Smooth muscle cell (in vitro differentiated cells): ENCODE results near the gene ERBB4. TPM values are rescaled to one million over a fixed set of nuclear protein-coding genes. Genes with fewer than 3 reads are reported as not detected.

Experiments used
- DNase-seq: peaks from one replicate; lab custom pipeline; 2025; ENCODE audit not compliant: unreplicated experiment; lab: John Stamatoyannopoulos, UW
- H2AFZ ChIP-seq: fragments of 200-600 bp; sonication (generic); 2 replicates; pipeline ENCODE4 v1.6.0; 2016; ENCODE audit warnings: antibody characterized with exemption, low read depth, mild to moderate bottlenecking
- H3F3A ChIP-seq: fragments of 200-600 bp; sonication (generic); 2 replicates; pipeline ENCODE4 v1.6.0; 2017; ENCODE audit warnings: antibody characterized with exemption, low read depth
- H3K27ac ChIP-seq: fragments of 200-600 bp; sonication (generic); 2 replicates; pipeline ENCODE4 v1.5.1; 2016; ENCODE audit warnings: low read depth, mild to moderate bottlenecking
- H3K27me3 ChIP-seq: fragments of 200-600 bp; sonication (generic); 2 replicates; pipeline ENCODE4 v1.6.1; 2016; ENCODE audit warnings: low read depth, mild to moderate bottlenecking
- H3K36me3 ChIP-seq: fragments of 200-600 bp; sonication (generic); 2 replicates; pipeline ENCODE4 v1.5.1; 2016; ENCODE audit warnings: low read depth
- H3K4me1 ChIP-seq: fragments of 200-600 bp; sonication (generic); 2 replicates; pipeline ENCODE4 v1.5.1; 2016; ENCODE audit warnings: low read depth
- H3K4me2 ChIP-seq: fragments of 200-600 bp; sonication (generic); 2 replicates; pipeline ENCODE4 v1.6.0; 2016; ENCODE audit warnings: mild to moderate bottlenecking
- H3K4me3 ChIP-seq: fragments of 200-600 bp; sonication (generic); 2 replicates; pipeline ENCODE4 v1.5.1; 2016; ENCODE audit warnings: mild to moderate bottlenecking
- H3K79me2 ChIP-seq: fragments of 200-600 bp; sonication (generic); 2 replicates; pipeline ENCODE4 v1.6.0; 2016; ENCODE audit warnings: low read depth, mild to moderate bottlenecking
- H3K9ac ChIP-seq: fragments of 200-600 bp; sonication (generic); 2 replicates; pipeline ENCODE4 v1.6.0; 2016; ENCODE audit warnings: low read depth
- H3K9me3 ChIP-seq: fragments of 200-600 bp; sonication (generic); replicated peaks from 2 replicates; pipeline ENCODE4 v1.5.1; 2016; ENCODE audit warnings: low read depth
- H4K20me1 ChIP-seq: fragments of 200-600 bp; sonication (generic); 2 replicates; pipeline ENCODE4 v1.6.0; 2016; ENCODE audit warnings: low read depth
- CTCF ChIP-seq: fragments of 200-600 bp; sonication (generic); IDR thresholded peaks from 2 replicates; pipeline ENCODE4 v1.5.1; 2017; ENCODE audit warnings: borderline replicate concordance, mild to moderate bottlenecking, antibody characterized with exemption; ENCODE audit not compliant: insufficient read depth, poor library complexity, severe bottlenecking
- WGBS: methylation state at CpG from one replicate; pipeline ENCODE4 v1.1.7; 2016; ENCODE audit warnings: low lambda C conversion rate; 5-methylcytosine and 5-hydroxymethylcytosine counted together
- polyA plus RNA-seq: library from polyadenylated mRNA; unstranded; fragments of >200 nt; fragmentation: Nextera tagmentation; extraction: Ambion mirVana; gene quantifications from 2 replicates; pipeline ENCODE4 v1.2.1, GENCODE V29; 2016
- total RNA-seq: library from RNA; depleted of rRNA; stranded (reverse); fragments of >200 nt; gene quantifications from 2 replicates; pipeline ENCODE4 v1.2.3, GENCODE V29; 2014

Gene ERBB4
- total and polyA plus RNA-seq, 2 experiments from 2014 or later: 0.67 TPM; not detected in 1

DNA sequence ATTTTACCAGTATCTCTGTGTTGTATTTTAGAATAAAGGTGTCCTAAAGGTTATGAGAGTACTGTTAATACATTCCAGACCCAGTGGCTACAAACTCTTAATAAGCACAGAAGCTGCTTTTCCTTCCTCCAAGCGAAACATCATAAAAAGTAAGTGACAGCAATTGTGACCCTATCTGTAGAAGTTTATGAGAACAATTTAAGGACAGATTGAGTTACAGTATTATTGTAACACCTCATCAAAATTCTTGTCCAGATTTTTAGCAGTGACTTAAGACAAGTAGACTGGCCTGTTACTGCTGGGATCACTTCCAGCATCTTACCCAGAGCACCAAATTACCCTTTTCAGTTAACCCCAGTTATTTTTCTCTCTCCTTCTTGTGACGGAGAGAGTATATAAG, 154.6 kb downstream of the ERBB4 start:
- DNase-seq: no peak
- Histone ChIP-seq H3F3A (no peaks in the 10 kb centered on the region), H3K4me3 (no peak overlapping the region), H3K4me1 (peaks cover 5% of the 10 kb centered on the region), H2AFZ (peak overlapping the region; percentile 65), H3K4me2 (no peak overlapping the region), H3K27me3 (no peaks in the 10 kb centered on the region), H3K79me2 (peaks cover 3% of the 10 kb centered on the region), H4K20me1 (no peaks in the 10 kb centered on the region), H3K9ac (no peak overlapping the region), H3K27ac (no peak overlapping the region), H3K36me3 (no peaks in the 10 kb centered on the region), H3K9me3 (no peaks in the 10 kb centered on the region)
- 38% methylated on average over 2 of the region's 2 CpGs for WGBS
- TF ChIP-seq CTCF: no peak

DNA sequence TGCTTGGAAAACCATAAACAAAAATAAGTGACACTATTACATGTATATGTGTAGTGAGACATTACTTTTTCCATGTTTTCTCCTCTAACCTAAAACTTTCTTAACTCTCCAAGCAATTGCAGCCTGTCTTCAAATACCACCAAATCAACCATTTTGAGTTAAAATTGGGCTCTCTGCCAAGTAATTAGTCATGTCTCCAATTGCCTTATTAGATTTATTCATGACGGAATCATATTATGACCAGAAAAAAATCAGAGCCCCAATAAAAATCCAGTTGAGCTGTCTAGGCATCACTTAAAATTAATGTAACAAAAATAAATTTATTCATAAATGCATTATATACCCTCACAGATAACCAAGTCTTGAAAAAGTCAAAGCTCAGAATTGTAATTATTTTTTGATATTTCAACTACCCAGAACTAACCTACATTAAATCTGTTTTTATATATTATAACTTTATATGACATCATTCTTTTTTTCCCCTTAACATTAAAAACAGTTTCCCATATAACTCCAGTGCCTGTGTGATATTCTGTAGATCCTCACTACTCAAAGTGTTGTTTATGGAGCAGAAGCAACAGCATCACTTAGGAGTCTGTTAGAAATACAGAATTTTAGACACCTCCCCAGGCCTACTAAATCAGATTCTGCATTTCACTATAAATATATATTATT, 157.0 kb downstream of the ERBB4 start:
- WGBS: 93% methylated on average over 1 of the region's 1 CpG
- H3K4me3 ChIP-seq: no peak overlapping the region
- no peaks in the 10 kb centered on the region for H3F3A ChIP-seq
- no peaks in the 10 kb centered on the region for H3K27me3 ChIP-seq
- no peak overlapping the region for H2AFZ ChIP-seq
- H3K9me3 ChIP-seq: no peaks in the 10 kb centered on the region
- no peak overlapping the region for H3K27ac ChIP-seq
- no peak for TF ChIP-seq CTCF
- H3K4me2 ChIP-seq: no peak overlapping the region
- H3K4me1 ChIP-seq: peaks cover 5% of the 10 kb centered on the region
- no peaks in the 10 kb centered on the region for H4K20me1 ChIP-seq
- no peak for DNase-seq
- H3K36me3 ChIP-seq: no peaks in the 10 kb centered on the region
- peaks cover 3% of the 10 kb centered on the region for H3K79me2 ChIP-seq
- no peak overlapping the region for H3K9ac ChIP-seq

- Histone ChIP-seq H3K79me2 (peaks cover 3% of the 10 kb centered on the region), H3K9me3 (no peaks in the 10 kb centered on the region), H2AFZ (no peak overlapping the region), H3K9ac (no peak overlapping the region), H3K4me3 (no peak overlapping the region), H4K20me1 (no peaks in the 10 kb centered on the region), H3K4me2 (no peak overlapping the region), H3F3A (no peaks in the 10 kb centered on the region), H3K36me3 (no peaks in the 10 kb centered on the region), H3K27ac (no peak overlapping the region), H3K27me3 (no peaks in the 10 kb centered on the region), H3K4me1 (peaks cover 2% of the 10 kb centered on the region)
- WGBS: 40% methylated on average over 3 of the region's 3 CpGs
- DNase-seq: no peak
- TF ChIP-seq CTCF: no peak
These were observed 159.5 kb downstream of the ERBB4 start for GRCh38 chr2:212379103-212379502.

DNA sequence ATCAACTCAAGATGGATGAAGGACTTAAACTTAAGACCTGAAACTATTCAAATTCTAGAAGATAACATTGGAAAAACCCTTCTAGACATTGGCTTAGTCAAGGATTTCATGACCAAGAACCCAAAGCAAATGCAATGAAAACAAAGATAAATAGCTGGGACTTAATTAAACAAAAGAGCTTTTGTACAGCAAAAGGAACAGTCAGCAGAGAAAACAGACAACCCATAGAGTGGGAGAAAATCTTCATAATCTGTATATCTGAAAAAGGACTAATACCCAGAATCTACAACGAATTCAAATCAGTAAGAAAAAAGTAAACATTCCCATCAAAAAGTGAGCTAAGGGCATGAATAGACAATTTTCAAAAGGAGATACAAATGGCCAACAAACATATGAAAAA, 171.2 kb downstream of the ERBB4 start:
- H2AFZ ChIP-seq: no peak overlapping the region
- no peaks in the 10 kb centered on the region for H3K79me2 ChIP-seq
- no peak for DNase-seq
- peaks cover 17% of the 10 kb centered on the region for H3K4me1 ChIP-seq
- no peaks in the 10 kb centered on the region for H3F3A ChIP-seq
- H3K4me2 ChIP-seq: no peak overlapping the region
- H3K36me3 ChIP-seq: no peaks in the 10 kb centered on the region
- H3K27ac ChIP-seq: no peak overlapping the region
- H3K9ac ChIP-seq: no peak overlapping the region
- no peaks in the 10 kb centered on the region for H3K27me3 ChIP-seq
- H3K9me3 ChIP-seq: no peaks in the 10 kb centered on the region
- no peak for TF ChIP-seq CTCF
- 41% methylated on average over 1 of the region's 1 CpG for WGBS
- no peaks in the 10 kb centered on the region for H4K20me1 ChIP-seq
- H3K4me3 ChIP-seq: no peak overlapping the region
